WTC11 (cell line): Measurements from ENCODE around the gene EIF5A. TPM values are rescaled to one million over a fixed set of nuclear protein-coding genes. Genes with fewer than 3 reads are reported as not detected.

Experiments
- ATAC-seq: fragments of 200-7000 bp; cut with Tn5 transposase; 2 replicates; pipeline ENCODE4 v1.10.0; 2021; ENCODE audit warnings: mild to moderate bottlenecking, moderate library complexity
- CTCF ChIA-PET: fragments of 300-600 bp; sonication (Branson Sonifier 250); formaldehyde crosslinking; loops from one replicate; lab custom pipeline; 2021; ENCODE audit warnings: antibody characterized with exemption; lab: Charles Lee
- POLR2A ChIA-PET: fragments of 350-600 bp; sonication (Branson Sonifier 250); formaldehyde crosslinking; loops from one replicate; lab custom pipeline; 2021; ENCODE audit warnings: antibody characterized with exemption; lab: Charles Lee
- DNase-seq: peaks from one replicate; pipeline ENCODE4 v3.0.0; 2021; ENCODE audit warnings: low spot score
- H3K27ac Mint-ChIP-seq: 2 replicates; pipeline ENCODE4 v1.8.0; 2021; ENCODE audit warnings: mixed read lengths
- H3K27me3 Mint-ChIP-seq: 2 replicates; pipeline ENCODE4 v1.8.0; 2021; ENCODE audit warnings: low read depth, mild to moderate bottlenecking, moderate library complexity, mixed read lengths
- H3K36me3 Mint-ChIP-seq: 2 replicates; pipeline ENCODE4 v1.8.0; 2021; ENCODE audit warnings: mixed read lengths
- H3K4me1 Mint-ChIP-seq: 2 replicates; pipeline ENCODE4 v1.8.0; 2022; ENCODE audit warnings: mixed read lengths
- H3K4me3 Mint-ChIP-seq: 2 replicates; pipeline ENCODE4 v1.8.0; 2021; ENCODE audit warnings: mild to moderate bottlenecking, moderate library complexity, mixed read lengths
- H3K9me3 Mint-ChIP-seq: 2 replicates; pipeline ENCODE4 v1.8.0; 2021; ENCODE audit warnings: mixed read lengths
- AR ChIP-seq: fragments of 250-450 bp; sonication (Bioruptor Pico); IDR thresholded peaks from 2 replicates; pipeline ENCODE4 v1.9.0; 2021; ENCODE audit warnings: mild to moderate bottlenecking
- CTCF ChIP-seq: fragments of 200-600 bp; IDR thresholded peaks from 2 replicates; pipeline ENCODE4 v1.8.0; 2022; ENCODE audit warnings: antibody characterized with exemption
- E2F1 ChIP-seq: sonication (generic); formaldehyde crosslinking; IDR thresholded peaks from 2 replicates; pipeline ENCODE4 v1.8.0; 2022; ENCODE audit warnings: mild to moderate bottlenecking, missing genetic modification reagents
- GTF2I ChIP-seq: fragments of 250-450 bp; sonication (Bioruptor Pico); conservative IDR thresholded peaks from 2 replicates; pipeline ENCODE4 v1.4.0; 2021; ENCODE audit warnings: mild to moderate bottlenecking
- IRF2 ChIP-seq: sonication (generic); formaldehyde crosslinking; IDR thresholded peaks from 2 replicates; pipeline ENCODE4 v1.8.0; 2022; ENCODE audit warnings: low read depth, missing genetic modification reagents, borderline replicate concordance
- MXD4 ChIP-seq: fragments of 250-450 bp; sonication (Bioruptor Pico); IDR thresholded peaks from 2 replicates; pipeline ENCODE4 v1.8.0; 2021; ENCODE audit warnings: mild to moderate bottlenecking, moderate library complexity, borderline replicate concordance
- NR1H2 ChIP-seq: sonication (generic); formaldehyde crosslinking; IDR thresholded peaks from 2 replicates; pipeline ENCODE4 v1.9.0; 2021; ENCODE audit warnings: mild to moderate bottlenecking, moderate library complexity, missing genetic modification reagents
- OVOL2 ChIP-seq: fragments of 250-450 bp; sonication (Bioruptor Pico); IDR thresholded peaks from 2 replicates; pipeline ENCODE4 v1.9.0; 2021; ENCODE audit warnings: mild to moderate bottlenecking, borderline replicate concordance
- PRDM15 ChIP-seq: sonication (generic); formaldehyde crosslinking; IDR thresholded peaks from 2 replicates; pipeline ENCODE4 v1.8.0; 2022; ENCODE audit warnings: missing genetic modification reagents
- RORB ChIP-seq: fragments of 250-450 bp; sonication (Bioruptor Pico); IDR thresholded peaks from 2 replicates; pipeline ENCODE4 v1.9.0; 2021; ENCODE audit warnings: mild to moderate bottlenecking
- SOX15 ChIP-seq: fragments of 250-450 bp; sonication (Bioruptor Pico); IDR thresholded peaks from 2 replicates; pipeline ENCODE4 v1.9.0; 2021; ENCODE audit warnings: mild to moderate bottlenecking
- TCF7 ChIP-seq: sonication (generic); formaldehyde crosslinking; IDR thresholded peaks from 2 replicates; pipeline ENCODE4 v1.8.0; 2022; ENCODE audit warnings: mild to moderate bottlenecking, low read depth, missing genetic modification reagents, moderate library complexity
- ZBTB43 ChIP-seq: sonication (generic); formaldehyde crosslinking; IDR thresholded peaks from 2 replicates; pipeline ENCODE4 v1.8.1; 2023; ENCODE audit warnings: mild to moderate bottlenecking, missing genetic modification reagents
- ZMAT4 ChIP-seq: fragments of 250-450 bp; sonication (Bioruptor Pico); IDR thresholded peaks from 2 replicates; pipeline ENCODE4 v1.9.0; 2021; ENCODE audit warnings: mild to moderate bottlenecking
- ZNF138 ChIP-seq: sonication (generic); formaldehyde crosslinking; conservative IDR thresholded peaks from 2 replicates; pipeline ENCODE4 v1.8.1; 2022; ENCODE audit warnings: mild to moderate bottlenecking, moderate library complexity, missing genetic modification reagents
- ZNF219 ChIP-seq: sonication (generic); formaldehyde crosslinking; IDR thresholded peaks from 2 replicates; pipeline ENCODE4 v1.8.0; 2023; ENCODE audit warnings: missing genetic modification reagents, mild to moderate bottlenecking, borderline replicate concordance
- ZNF232 ChIP-seq: sonication (generic); formaldehyde crosslinking; IDR thresholded peaks from 2 replicates; pipeline ENCODE4 v1.8.0; 2022; ENCODE audit warnings: mild to moderate bottlenecking, missing genetic modification reagents
- ZNF281 ChIP-seq: sonication (generic); formaldehyde crosslinking; IDR thresholded peaks from 2 replicates; pipeline ENCODE4 v1.8.0; 2023; ENCODE audit warnings: mild to moderate bottlenecking, missing genetic modification reagents
- ZNF671 ChIP-seq: fragments of 250-450 bp; sonication (Bioruptor Pico); IDR thresholded peaks from 2 replicates; pipeline ENCODE4 v1.8.0; 2021; ENCODE audit warnings: mild to moderate bottlenecking
- total RNA-seq: library from RNA; stranded (reverse); gene quantifications from 3 replicates; pipeline ENCODE4 v1.2.3, GENCODE V29; 2021
- TF ChIP-seq, protein P1 (sequence below): sonication (generic); formaldehyde crosslinking; IDR thresholded peaks from 2 replicates; pipeline ENCODE4 v1.8.1; 2022; ENCODE audit warnings: mild to moderate bottlenecking, moderate library complexity, missing genetic modification reagents
- TF ChIP-seq, protein P2 (sequence below): sonication (generic); formaldehyde crosslinking; conservative IDR thresholded peaks from 2 replicates; pipeline ENCODE4 v1.8.1; 2022; ENCODE audit warnings: mild to moderate bottlenecking, missing genetic modification reagents

The EIF5A gene
- total RNA-seq, 1 experiment from 2014 or later: 1,021 TPM

DNA sequence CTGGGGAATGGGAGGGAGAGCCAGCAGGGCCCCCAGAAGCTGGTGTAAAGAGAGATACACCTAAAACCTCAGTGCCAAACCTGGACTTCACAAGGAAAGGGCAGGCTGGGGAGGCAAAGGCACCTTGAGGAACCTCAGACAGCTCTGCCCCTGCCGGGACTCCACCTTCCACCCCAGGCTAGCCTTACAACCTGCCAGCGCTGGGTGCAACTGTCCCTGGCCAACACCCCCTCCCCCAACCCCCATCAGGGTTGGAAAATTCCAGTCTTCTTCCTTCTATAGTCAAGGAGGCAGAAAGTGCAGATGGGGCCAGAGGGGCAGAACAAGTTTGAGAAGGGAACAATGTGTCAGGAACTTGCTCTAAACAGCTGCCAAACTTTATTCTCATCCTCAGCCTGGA lies 15.2 kb upstream of the EIF5A start (continued):
- TF ChIP-seq NR1H2: no peak

- TF ChIP-seq ZBTB43 (CRISPR knock-in tag): no peak
- TF ChIP-seq PRDM15 (CRISPR knock-in tag): no peak
- no peak for TF ChIP-seq ZMAT4 (CRISPR knock-in tag)
- TF ChIP-seq GTF2I (CRISPR knock-in tag): no peak
- TF ChIP-seq IRF2 (CRISPR knock-in tag): no peak
- TF ChIP-seq ZNF671 (CRISPR knock-in tag): no peak
- TF ChIP-seq ZNF232 (CRISPR knock-in tag): no peak
- no peak for TF ChIP-seq E2F1 (CRISPR knock-in tag)
- TF ChIP-seq, protein P1, sequence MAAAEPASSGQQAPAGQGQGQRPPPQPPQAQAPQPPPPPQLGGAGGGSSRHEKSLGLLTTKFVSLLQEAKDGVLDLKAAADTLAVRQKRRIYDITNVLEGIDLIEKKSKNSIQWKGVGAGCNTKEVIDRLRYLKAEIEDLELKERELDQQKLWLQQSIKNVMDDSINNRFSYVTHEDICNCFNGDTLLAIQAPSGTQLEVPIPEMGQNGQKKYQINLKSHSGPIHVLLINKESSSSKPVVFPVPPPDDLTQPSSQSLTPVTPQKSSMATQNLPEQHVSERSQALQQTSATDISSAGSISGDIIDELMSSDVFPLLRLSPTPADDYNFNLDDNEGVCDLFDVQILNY (CRISPR knock-in tag): no peak
- no peak for TF ChIP-seq ZNF219
- no peak for TF ChIP-seq TCF7 (CRISPR knock-in tag)
- no peak for TF ChIP-seq AR
- TF ChIP-seq RORB (CRISPR knock-in tag): no peak
- TF ChIP-seq CTCF: no peak
- TF ChIP-seq, protein P2, sequence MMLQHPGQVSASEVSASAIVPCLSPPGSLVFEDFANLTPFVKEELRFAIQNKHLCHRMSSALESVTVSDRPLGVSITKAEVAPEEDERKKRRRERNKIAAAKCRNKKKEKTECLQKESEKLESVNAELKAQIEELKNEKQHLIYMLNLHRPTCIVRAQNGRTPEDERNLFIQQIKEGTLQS (CRISPR knock-in tag): no peak
- no peak for TF ChIP-seq SOX15 (CRISPR knock-in tag)
- no peak for TF ChIP-seq OVOL2 (CRISPR knock-in tag)
- TF ChIP-seq MXD4: no peak
- TF ChIP-seq ZNF281: no peak
- no peak for TF ChIP-seq ZNF138
- no peak for ATAC-seq
- Mint-ChIP-seq H3K4me3 (no peak overlapping the region), H3K36me3 (no peaks in the 10 kb centered on the region; the same call in 1 of the 2 replicates), H3K27me3 (peaks cover 52% of the 10 kb centered on the region), H3K9me3 (no peaks in the 10 kb centered on the region), H3K27ac (no peak overlapping the region), H3K4me1 (peaks cover 33% of the 10 kb centered on the region)
- ChIA-PET CTCF (interaction anchor here (1.0 to 5.4 kb wide), 4 partner anchors 12 to 78 kb away, joined by 3 to 61 read pairs (median 4); partner anchors contain the start of gene SLC2A4), POLR2A (no interaction called here)
- DNase-seq: no peak
Measured at GRCh38 chr17:7292729-7293128, 14.7 kb upstream of the EIF5A start.
